SK-N-MC (cell line): ENCODE measurements around the gene FGF2.

Experiments
- EZH2 ChIP-seq: fragments of 200-600 bp; sonication (generic); IDR thresholded peaks from one replicate; pipeline ENCODE4 v1.6.1; 2017; ENCODE audit warnings: antibody characterized with exemption
- FOXP2 ChIP-seq: optimal IDR thresholded peaks from 2 replicates; pipeline ENCODE3; 2011; ENCODE audit warnings: mild to moderate bottlenecking, moderate library complexity; ENCODE audit not compliant: insufficient read depth; ENCODE audit errors: extremely low read length, control extremely low read depth
- POLR2AphosphoS5 ChIP-seq: IDR thresholded peaks from 2 replicates; pipeline ENCODE4 v1.6.1; 2012; ENCODE audit warnings: mild to moderate bottlenecking, low read depth, low read length, borderline replicate concordance

DNA sequence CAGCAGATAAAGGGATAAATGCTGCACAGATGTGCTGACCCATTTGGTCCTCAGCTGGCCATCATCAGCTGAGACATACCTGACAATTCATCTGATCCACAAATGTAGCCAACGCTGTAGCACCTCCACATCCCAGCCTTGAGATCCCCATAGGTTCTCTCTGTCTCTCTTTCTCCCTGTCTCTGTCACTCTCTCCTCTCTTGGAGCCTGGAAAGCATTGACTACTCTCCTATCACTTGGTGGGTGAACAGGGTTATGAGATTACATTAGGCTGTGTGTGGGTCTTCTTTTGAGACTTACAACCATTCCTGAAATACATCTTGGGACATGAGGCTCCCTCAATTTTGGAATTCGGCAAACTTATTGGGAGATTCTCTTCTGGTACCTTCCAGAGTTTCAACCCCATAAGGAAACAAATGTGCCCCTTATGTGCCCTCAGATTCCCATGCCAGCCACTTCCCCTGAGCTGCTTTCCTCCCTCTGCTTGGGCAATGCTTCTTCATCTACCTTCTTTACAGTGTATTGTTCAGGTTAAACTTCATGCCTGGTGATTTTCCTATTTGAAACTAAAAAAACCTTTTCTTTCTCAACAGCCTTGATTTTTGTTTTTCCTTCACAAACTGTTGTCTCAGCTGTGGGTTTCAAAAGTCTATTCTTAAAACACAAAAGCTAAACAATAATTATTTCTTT, 29.1 kb upstream of the FGF2 start:
- TF ChIP-seq POLR2AphosphoS5 (no peak), EZH2 (no peak), FOXP2 (no peak)
